ELF-1 (cell line): ENCODE results near the gene EID3.
"Not testable (repeated sequence)": the region's sequence is repeated elsewhere in the genome, so short reads cannot be mapped to it uniquely, and the experiment has no call there.

Experiments used
- DNase-seq: peaks from one replicate; pipeline ENCODE4 v3.0.0-alpha.2; 2016; ENCODE audit warnings: low read depth, low spot score

EID3 gene

DNA sequence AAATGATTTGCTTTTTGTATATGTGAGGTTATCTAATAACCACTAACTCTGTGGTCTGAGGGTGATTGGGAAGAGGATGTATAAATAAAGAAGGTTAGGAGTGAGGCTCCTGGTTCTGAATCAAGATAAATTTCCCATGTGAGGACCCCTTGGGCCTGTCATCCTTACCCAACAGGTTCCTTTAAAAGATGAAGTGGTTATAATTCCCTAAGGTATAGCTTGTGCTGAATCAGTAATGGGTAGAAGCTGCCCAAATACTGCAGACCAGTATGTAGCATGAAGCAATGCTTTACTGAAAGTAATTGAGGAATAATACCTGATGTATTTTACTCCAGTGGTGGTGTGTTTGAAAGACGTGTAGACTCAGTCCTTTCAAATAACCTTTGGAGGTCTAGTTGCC lies 8.7 kb downstream of the EID3 start:
- DNase-seq: no peak

- no peak for DNase-seq
These were observed 9.1 kb downstream of the EID3 start for GRCh38 chr12:104312654-104313053.

DNA sequence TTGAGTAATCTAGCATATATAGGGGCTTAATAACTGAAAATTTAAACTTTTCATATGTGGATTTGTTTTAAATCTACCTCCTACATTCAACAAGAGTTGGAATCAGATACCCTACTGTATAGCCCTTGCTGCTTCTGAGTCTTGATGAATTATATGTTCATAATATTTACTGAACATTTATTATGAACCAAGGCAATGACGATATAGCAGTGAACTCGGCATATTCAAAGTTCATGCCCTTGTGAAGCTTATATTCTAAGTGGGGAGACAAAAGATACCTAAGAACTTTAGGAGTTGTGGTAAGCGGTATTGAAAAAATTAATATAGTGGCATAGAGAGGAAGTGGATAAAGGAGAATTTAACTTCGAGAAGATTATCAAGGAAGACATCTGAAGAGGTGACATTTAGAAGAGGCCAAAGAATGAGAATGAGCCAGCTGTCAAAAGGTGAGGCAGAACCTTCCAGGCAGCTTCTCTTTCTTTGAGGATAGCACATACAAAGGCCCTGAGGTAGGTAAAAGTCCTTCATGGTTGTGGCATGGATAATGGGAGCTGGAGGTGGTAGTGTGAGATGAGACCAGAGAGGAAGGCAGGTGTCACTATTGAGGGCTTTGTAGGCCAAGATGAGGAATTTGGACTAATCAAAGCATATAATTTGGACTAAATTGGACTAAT lies 10.2 kb downstream of the EID3 start:
- no peak for DNase-seq

DNA sequence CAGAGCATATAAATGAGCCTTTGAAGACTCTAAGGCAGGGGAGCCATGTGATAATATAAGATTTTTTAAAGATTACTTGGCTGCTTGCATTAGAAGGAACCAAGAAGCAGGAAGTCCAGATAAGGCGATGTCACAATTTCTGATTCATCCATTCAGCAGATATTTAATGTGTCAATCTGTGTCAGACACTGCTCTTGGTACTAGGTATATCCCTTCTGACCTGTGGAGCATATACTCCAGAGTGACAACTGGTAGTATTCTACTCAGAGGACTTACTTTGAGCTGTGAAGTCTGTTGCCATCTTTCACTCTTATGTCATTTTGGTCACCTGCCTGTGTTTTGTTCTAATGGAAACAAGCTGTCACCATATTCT lies 10.7 kb downstream of the EID3 start:
- no peak for DNase-seq

DNA sequence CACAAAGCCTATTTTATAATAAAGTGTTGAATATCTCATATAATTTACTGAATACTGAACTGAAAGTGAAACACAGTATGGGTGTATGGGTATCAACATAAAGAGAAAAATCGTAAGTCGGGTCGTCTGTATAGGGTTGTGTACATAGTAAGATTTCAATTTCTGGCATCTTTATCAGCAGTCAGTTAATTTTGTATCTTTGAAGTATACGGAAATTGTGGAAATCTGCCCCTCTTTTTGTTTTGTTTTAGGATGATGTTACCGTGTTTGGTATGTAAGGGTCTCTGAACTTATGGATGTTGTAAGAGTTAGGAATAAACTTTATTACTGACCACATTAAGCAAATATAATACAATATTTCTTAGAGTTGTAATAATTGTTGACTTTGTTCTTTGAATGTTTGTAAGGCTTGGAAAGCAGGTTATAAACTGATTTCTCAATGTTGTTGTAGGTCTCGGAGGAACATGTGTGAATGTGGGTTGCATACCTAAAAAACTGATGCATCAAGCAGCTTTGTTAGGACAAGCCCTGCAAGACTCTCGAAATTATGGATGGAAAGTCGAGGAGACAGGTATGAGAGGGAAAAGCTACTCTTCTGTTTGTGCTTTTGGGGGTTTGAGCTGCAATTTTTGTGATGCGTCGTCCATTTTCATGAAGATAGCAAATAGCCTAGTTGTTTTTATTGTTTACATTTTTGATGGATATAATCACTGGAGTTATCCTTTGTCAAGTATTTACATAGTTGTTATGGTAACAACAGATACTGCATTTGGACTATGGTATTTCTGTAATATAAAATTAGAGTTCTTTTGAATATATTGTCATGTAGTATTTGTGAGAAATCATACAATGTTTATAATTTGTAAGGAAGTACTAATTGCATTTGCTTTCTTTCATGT lies 12.0 kb downstream of the EID3 start:
- DNase-seq: no peak

GRCh38 chr12:104316936-104317335 lies 13.4 kb downstream of the EID3 start:
- no peak for DNase-seq

DNA sequence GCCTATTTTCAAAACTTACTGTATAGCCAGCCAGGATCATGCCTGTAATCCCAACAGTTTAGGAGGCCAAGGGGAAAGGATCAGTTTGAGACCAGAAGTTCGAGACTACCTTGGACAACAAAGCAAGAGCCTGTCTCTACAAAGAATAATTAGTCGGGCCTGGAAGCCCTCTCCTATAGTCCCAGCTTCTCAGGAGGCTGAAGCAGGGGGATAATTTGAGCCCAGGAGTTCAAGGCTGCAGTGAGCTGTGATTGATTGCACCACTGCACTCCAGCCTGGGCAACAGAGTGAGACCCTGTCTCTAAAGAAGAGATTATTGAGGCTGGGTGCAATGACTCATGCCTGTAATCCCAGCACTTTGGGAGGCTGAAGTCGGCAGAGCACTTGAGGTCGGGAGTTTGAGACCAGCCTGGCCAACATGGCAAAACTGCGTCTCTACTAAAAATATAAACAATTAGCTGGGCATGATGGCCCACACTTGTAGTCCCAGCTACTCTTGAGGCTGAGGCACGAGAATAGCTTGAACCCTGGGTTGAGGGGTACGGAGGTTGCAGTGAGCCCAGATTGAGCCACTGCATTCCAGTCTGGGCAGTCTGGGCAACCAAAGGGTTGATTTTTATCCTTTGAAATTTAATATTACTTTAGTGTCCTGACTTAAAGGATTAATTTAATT lies 14.1 kb downstream of the EID3 start:
- DNase-seq: no peak

- DNase-seq: no peak
These were observed 15.5 kb downstream of the EID3 start for GRCh38 chr12:104319028-104319427.

GRCh38 chr12:104319918-104320626 lies 16.5 kb downstream of the EID3 start:
- no peak for DNase-seq

- no peak for DNase-seq
These were observed 17.1 kb downstream of the EID3 start for GRCh38 chr12:104320627-104321024.

DNA sequence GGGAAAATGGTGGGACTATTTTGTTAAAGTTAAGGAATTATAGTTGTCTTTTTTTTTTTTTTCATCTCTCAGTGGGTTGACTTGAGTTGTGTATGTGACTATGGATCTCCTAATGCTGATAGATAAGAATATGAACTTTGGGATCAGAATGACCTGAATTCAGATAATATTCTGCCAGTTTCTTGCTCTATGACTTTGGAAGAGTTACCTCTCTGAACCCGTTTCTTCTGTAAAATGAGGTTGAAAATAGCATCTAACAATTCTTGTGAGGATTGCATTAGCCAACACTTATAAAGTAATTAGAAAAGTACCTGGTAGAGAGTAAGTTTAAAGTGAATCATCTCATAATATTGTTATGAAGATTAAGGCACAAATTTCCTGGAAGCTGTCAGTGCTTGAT lies 18.4 kb downstream of the EID3 start:
- DNase-seq: no peak

- not testable (repeated sequence) for DNase-seq
These were observed 19.0 kb downstream of the EID3 start for GRCh38 chr12:104322533-104322932.

- DNase-seq: no peak
These were observed 20.4 kb downstream of the EID3 start for GRCh38 chr12:104323899-104324298.

- DNase-seq: not testable (repeated sequence)
These were observed 24.7 kb downstream of the EID3 start for GRCh38 chr12:104328278-104328677.

- DNase-seq: no peak
These were observed 25.3 kb downstream of the EID3 start for GRCh38 chr12:104328790-104329189.

GRCh38 chr12:104329707-104330532 lies 26.4 kb downstream of the EID3 start:
- no peak for DNase-seq

DNA sequence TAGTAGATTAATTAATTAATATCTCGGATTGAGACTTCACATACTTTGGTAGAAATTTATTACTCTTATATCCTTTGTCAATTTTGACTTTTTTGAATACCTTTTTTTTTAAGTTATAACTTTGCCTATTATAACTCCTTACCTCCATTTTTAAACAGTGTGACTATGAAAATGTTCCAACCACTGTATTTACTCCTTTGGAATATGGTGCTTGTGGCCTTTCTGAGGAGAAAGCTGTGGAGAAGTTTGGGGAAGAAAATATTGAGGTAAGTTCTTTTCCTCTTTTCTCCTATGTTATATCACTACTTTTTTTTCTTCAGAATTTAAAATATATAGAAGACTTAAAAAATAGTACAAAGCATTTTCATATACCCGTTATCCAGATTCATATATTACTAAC lies 27.8 kb downstream of the EID3 start:
- DNase-seq: no peak

- not testable (repeated sequence) for DNase-seq
These were observed 28.7 kb downstream of the EID3 start for GRCh38 chr12:104332273-104332672.

DNA sequence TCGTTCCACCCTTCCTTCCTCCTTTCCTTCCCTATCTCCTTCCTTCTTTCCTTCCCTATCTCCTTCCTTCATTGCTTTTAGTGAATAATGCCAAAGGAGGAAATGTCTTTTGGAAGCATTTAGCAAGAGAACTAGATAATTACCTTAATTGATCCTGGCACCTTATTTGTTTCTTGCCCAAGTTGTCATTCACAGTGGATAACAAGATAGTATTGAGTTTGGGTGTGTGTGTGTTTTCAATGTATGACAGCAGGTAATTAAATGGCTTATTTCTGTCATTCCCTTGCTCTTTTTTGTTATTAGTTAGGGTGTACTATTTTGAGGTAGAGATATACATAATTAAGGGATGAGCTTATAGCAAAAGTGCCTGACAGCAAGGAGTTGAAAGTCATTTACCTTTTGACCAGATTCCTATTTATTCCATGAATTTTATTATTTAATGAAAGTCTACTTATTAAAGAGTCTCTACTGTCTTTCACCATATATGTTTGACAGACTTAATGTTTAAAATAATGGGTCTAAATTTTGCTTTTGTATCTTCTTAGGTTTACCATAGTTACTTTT lies 30.2 kb downstream of the EID3 start:
- no peak for DNase-seq

- DNase-seq: no peak
These were observed 31.0 kb downstream of the EID3 start for GRCh38 chr12:104334581-104334980.

GRCh38 chr12:104336115-104336514 lies 32.6 kb downstream of the EID3 start:
- no peak for DNase-seq
